Inferior parietal cortex (tissue), 1 donor: Measurements from ENCODE around the gene HLA-DQA2.
A peak's percentile ranks its signal among the peaks of the same experiment; 100 is the strongest.
"Not testable (repeated sequence)": the region's sequence is repeated elsewhere in the genome, so short reads cannot be mapped to it uniquely, and the experiment has no call there.

Experiments used
- DNase-seq: peaks from one replicate; pipeline ENCODE4 v3.0.0-alpha.2; 2016; ENCODE audit errors: extremely low spot score

HLA-DQA2 gene

DNA sequence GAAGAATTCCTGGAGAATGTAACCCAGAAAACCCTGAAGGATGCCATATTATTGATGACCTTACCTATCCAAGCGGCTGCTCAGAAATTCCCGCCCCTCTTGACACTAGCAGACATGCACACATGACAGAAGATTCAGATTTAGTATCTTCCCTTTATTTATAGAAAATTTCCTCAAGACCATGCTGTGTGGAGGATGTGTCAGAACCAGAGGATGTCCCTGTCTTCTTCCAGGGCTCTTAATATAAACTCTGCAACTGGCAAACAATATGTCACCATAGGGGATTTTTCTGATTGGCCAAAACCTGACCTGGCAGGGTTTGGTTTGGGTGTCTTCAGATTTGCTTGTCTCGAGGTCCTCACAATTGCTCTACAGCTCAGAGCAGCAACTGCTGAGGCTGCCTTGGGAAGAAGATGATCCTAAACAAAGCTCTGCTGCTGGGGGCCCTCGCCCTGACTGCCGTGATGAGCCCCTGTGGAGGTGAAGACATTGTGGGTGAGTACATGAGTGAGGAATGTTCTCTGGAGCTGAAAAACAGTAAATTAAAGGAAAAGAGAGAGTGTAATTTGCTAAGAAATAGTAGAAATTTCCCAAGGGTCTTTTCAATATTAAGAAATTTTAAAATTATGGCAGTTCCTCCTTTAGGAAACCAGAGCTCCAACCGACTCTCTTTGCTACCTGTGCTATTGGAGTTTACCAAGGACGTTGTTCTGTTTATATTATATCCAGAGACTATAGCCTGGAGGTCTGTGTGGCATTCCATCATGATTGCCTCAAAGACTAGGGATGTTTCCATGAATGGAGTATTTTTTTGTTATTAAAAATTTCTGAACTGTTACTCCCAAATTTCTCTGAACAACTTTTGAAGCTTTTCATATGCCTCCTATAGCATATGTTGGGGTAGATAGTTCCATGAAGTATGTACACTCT is at the start of gene HLA-DQA2:
Gene HLA-DQA2, plus strand, starts transcription at position 361 of the 930 bp plus-strand sequence. Its CDS starts 53 bp downstream, at position 414.
- no peak for DNase-seq

- DNase-seq, result no peak
These were observed 49.2 kb upstream of the HLA-DQA2 start for GRCh38 chr6:32692019-32692418.

GRCh38 chr6:32697031-32697430 is 44.2 kb upstream of the HLA-DQA2 start:
- no peak for DNase-seq

DNA sequence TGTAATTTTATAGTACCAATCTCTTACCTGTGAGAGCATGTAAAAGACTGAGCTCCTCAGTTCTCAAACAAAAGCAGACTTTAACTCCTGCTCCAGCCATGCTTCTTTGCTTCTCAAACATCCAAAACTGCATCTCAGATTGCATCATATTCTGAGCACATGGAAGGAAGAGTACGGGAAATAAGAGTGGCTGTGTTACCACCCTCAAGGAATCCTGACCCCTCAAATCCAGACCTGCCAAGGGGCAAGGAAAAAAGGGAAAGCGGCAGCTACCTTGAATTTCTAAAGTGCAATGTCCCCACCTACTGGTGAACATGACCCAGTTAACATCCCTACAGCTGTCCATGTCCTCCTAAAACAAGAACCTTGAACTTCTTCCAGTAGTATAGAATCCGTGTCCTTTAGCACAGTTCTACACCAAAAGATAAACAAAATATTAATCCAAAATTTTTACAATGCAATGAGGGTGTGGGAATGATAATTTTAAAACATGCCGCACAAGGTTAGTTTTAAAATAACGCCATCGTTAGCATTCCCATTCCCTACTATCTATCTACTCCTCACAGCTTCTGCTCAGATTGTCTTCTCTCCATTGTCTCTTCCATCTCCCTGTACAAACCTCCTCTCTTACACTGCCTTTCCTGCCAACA is 40.7 kb upstream of the HLA-DQA2 start:
- DNase-seq, result peak; percentile 75

GRCh38 chr6:32703347-32703746 is 37.8 kb upstream of the HLA-DQA2 start:
- DNase-seq, result no peak

DNA sequence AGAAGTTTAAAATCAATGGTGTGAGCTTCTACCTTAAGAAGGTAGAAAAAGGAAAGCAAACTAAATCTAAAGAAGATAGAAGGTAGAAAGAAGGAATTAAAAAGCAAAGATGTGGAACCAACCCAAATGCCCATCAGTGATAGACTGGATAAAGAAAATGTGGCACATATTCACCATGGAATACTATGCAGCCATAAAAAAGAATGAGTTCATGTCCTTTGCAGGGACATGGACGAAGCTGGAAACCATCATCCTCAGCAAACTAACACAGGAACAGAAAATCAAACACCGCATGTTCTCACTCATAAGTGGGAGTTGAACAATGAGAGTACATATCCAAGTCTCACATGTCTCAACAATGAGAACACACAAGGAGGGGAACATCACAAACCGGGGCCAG is 36.0 kb upstream of the HLA-DQA2 start:
- DNase-seq, result not testable (repeated sequence)

GRCh38 chr6:32709625-32710024 is 31.6 kb upstream of the HLA-DQA2 start:
- DNase-seq, result no peak

GRCh38 chr6:32713241-32713640 is 27.9 kb upstream of the HLA-DQA2 start:
- no peak for DNase-seq

DNA sequence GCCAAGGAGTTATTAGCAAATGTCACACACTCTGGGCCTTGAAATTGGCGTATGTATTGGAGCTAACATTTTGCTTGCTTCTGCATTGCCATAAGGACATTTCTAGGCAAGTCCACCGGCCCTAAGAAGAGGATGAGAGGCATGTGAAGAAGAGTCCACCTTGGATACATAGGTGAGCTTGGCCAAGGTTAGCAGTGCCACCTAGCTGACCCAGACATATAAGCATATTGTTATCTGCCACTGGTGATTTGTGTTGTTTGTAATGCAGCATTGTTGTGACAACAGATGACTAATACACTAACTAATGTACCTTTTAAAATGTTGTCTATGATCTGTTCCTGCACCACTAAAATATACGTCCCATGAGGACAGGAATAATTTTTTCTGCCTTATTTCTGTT is 24.8 kb upstream of the HLA-DQA2 start:
- no peak for DNase-seq

DNA sequence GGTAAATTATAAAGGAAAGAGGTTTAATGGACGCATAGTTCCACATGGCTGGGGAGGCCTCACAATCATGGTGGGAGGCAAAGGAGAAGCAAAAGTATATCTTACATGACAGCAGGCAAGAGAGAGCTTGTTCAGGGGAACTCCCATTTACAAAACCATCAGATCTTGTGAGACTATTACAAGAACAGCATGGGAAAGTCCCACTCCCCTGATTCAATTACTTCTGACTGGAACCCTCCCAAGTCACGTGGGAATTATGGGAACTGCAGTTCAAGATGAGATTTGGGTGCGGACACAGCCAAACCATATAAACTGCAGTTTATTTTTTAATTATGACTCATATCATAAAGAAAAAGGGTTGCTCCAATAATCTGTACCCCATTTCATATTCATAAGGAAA is 22.3 kb upstream of the HLA-DQA2 start:
- DNase-seq, result no peak

GRCh38 chr6:32738126-32738525 is 3.1 kb upstream of the HLA-DQA2 start:
- DNase-seq, result no peak

- DNase-seq, result no peak
These were observed 1.2 kb downstream of the HLA-DQA2 start for GRCh38 chr6:32742374-32742773.

GRCh38 chr6:32744776-32745175 is 3.6 kb downstream of the HLA-DQA2 start:
- DNase-seq, result no peak

DNA sequence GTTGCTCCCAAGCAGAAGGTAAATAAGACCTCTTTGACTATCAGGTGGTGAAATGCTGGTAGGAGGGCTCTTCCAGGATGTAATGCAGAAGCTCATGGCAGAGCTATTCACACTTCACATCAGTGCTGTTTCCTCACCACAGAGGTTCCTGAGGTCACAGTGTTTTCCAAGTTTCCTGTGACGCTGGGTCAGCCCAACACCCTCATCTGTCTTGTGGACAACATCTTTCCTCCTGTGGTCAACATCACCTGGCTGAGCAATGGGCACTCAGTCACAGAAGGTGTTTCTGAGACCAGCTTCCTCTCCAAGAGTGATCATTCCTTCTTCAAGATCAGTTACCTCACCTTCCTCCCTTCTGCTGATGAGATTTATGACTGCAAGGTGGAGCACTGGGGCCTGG is 4.5 kb downstream of the HLA-DQA2 start:
- DNase-seq, result not testable (repeated sequence)

DNA sequence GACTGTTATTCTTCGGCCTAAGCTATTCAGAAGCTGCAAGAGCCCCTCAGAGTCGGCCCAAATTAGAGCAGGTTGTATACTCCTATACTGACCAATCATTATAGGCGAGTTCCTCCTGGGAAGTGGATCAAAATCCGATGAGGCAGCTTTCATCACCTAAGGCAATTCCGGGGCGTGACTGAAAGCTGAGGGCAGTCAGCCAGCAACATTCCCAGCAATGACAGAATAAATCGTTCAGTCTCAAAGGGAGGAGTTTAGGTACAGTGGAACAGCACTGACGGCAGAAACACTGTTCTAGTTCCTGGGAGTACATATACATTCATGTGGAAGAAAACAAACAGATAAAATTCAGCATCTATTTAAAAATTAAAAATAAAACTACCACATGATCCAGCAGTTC is 11.4 kb downstream of the HLA-DQA2 start:
- DNase-seq, result no peak

GRCh38 chr6:32759669-32760068 is 18.5 kb downstream of the HLA-DQA2 start:
- DNase-seq, result no peak

GRCh38 chr6:32761072-32761471 is 19.9 kb downstream of the HLA-DQA2 start:
- no peak for DNase-seq

DNA sequence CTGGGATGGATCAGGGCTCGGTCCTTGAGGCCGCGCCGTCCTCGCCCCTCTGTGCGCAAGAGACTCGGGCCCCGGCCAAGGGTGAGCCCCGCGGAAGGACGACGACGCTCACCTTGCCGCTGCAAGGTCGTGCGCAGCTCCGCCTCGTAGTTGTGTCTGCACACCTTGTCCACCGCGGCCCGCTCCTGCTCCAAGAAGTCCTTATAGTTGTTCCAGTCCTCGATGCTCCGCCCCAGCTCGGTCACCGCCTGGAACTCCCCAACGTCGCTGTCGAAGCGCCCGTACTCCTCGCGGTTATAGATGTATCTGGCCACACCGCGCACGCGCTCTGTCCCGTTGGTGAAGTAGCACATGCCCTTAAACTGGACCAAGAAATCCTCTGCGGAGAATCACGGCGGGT is 20.4 kb downstream of the HLA-DQA2 start:
- DNase-seq, result no peak

DNA sequence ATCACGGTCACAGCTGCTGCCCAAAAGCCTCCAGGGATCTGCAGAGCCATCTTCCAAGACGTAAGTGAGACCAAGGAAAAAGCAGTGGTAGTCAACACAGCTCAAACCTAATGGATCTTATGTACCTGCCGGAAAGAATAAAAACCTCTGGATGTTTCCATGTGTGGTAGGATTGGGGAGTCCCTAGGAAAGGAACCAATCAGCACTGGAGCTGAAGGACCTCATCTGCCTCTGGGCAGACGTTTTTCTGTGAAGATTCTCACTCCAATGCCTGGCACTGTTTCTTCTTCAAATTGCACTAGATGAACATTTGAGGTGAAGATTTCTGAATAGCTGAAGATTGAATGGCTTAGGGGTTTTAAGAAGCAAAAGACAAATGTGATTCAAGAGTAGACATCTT is 22.2 kb downstream of the HLA-DQA2 start, which contains the start of gene HLA-DQB2:
Gene HLA-DQB2, minus strand, starts transcription at position 112 of the 400 bp plus-strand sequence. Its CDS starts 62 bp downstream, at position 50.
- no peak for DNase-seq

DNA sequence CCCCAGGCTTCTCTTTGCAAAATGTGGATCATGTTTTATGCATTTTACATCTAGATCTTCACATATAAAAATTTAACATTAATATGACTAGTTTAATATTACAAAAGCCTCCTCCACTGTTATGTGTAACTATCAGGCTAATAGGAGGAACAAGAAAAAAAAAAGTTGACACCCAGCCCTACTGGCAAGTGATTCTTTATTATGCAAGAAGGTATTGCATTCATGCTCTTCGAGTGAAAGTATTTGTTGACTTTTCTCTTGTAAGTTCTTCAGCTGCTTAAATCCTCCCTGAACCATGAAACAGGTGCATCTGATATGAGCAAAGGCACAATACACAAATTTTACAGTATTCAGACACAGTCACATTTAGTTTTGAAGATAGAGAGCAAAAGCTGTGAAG is 22.9 kb downstream of the HLA-DQA2 start:
- DNase-seq, result no peak

DNA sequence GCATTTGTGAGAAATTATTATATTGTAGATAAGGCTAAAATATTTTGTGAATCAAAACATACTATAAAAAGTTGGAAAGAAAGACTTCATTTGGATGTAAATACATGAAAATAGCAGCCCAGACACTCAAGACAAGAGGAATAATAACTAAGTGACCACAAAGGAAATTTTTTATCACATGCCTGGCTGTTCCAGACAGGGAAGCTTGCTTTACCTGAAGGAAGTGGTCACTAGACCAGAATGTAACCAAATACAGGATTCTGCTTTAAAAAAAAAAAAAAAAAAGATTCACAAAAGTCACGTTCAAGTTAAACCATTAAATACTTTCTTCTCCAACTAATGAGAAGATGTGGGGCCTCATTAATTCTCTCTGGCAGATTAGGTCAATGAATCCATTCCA is 31.5 kb downstream of the HLA-DQA2 start:
- DNase-seq, result no peak

GRCh38 chr6:32774426-32774825 is 33.2 kb downstream of the HLA-DQA2 start:
- no peak for DNase-seq

- DNase-seq, result no peak
These were observed 33.9 kb downstream of the HLA-DQA2 start for GRCh38 chr6:32775071-32775470.
